Right lobe of liver (tissue), 4 donors: ENCODE data around the gene SH3RF3.

ENCODE experiments used
- POLR2A ChIP-seq: fragments of 450-650 bp; IDR thresholded peaks from one replicate; pipeline ENCODE4 v1.6.1; 2017; ENCODE audit warnings: antibody characterized with exemption, mild to moderate bottlenecking
- TF ChIP-seq, protein P1 (sequence below), 4 donors: fragments of 200-600 bp in 3 of 4; fragments of 450-650 bp in 1 of 4; IDR thresholded peaks; one replicate each; pipeline versions ENCODE4 v1.5.1 to v1.8.0; 2016 to 2022; ENCODE audit warnings: antibody characterized with exemption in 4 of 4, mild to moderate bottlenecking in 2 of 4
- donor health status: DM: no; HTN: no; CAD: no.
- donor health status: DM: no; HTN: no; CAD: no.
- donor health status: DM: no; HTN: yes; CAD: no.

DNA sequence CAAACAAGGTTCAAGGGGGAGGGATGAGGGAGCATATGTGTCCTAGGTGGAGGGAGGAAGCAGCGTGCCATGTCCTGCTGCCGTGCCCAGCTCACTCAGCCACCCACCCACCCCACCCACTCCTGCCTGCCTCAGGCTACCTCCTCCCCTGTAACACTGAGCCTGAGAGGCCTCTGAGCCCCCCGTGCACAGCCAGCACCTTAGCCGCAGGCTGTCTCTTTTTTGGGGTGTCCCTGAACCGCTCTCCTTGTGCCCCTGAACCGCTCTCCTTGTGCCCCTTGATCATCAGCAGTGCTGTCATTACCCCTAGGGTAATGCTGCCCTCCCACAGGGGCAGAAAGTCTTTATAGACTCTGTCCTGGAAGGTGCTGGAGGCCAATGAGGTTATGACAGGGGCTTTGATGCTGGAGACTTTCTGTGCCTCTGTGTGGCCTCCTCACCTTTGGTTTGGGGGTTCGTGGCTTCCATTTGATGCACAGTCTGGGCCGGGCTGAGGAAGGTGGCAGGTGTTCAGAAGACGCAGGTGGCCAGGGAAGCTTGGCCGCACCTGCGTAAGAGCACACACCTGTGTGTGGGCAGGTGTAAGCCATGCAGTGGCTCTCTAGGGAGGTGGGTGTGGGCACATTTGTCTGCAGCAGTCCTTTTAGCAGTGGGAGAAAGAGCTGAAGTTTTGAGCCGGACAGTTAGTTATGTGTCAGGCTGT lies 344.8 kb downstream of the SH3RF3 start:
- TF ChIP-seq, protein P1, sequence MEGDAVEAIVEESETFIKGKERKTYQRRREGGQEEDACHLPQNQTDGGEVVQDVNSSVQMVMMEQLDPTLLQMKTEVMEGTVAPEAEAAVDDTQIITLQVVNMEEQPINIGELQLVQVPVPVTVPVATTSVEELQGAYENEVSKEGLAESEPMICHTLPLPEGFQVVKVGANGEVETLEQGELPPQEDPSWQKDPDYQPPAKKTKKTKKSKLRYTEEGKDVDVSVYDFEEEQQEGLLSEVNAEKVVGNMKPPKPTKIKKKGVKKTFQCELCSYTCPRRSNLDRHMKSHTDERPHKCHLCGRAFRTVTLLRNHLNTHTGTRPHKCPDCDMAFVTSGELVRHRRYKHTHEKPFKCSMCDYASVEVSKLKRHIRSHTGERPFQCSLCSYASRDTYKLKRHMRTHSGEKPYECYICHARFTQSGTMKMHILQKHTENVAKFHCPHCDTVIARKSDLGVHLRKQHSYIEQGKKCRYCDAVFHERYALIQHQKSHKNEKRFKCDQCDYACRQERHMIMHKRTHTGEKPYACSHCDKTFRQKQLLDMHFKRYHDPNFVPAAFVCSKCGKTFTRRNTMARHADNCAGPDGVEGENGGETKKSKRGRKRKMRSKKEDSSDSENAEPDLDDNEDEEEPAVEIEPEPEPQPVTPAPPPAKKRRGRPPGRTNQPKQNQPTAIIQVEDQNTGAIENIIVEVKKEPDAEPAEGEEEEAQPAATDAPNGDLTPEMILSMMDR (IDR thresholded peaks at IDR 0.05) = no peak
- no peak for TF ChIP-seq POLR2A
